ENCODE results near the gene ARHGAP24. TPM values are rescaled to one million over a fixed set of nuclear protein-coding genes. Genes with fewer than 3 reads are reported as not detected.
"Not testable (repeated sequence)": the region's sequence is repeated elsewhere in the genome, so short reads cannot be mapped to it uniquely, and the experiment has no call there.

Gene ARHGAP24
- total RNA-seq, 1 experiment from 2014 or later: 6.3 TPM

- DNase-seq (ENCODE audit: low spot score): no peak
Measured at GRCh38 chr4:85860066-85860740, 385.3 kb downstream of the ARHGAP24 start.

DNA sequence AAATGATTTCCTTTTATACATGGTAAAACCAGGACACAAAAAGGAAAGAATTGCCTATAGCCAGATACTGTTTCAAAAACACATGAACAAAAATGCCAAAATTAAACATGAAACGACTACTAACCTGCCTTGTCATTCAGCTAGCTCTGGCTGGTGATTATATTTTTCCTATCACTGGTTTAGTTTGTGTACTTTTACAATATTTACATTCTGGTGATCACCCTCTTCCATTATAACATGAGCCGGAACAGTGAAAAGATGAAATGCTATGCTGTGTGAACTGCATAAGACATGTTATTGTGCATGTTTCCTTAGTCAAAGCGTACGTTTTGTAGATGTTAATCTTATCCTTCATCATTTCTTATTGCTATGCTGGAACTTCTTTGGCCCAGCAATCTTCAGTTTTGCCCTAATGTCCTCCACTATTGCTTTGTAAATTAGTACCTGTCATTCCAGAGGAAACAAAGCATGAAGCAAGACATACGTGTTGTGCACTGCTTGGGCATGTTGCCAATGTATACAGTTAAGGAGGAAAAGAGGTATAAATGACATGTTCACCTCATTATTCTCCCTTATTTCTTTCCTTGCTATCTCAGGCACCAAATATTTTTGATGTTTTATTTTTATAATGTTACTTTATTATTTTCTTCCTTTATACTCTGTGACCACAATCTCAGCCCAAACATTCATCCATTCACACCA, 386.3 kb downstream of the ARHGAP24 start:
- no peak for DNase-seq (ENCODE audit: low spot score)

DNA sequence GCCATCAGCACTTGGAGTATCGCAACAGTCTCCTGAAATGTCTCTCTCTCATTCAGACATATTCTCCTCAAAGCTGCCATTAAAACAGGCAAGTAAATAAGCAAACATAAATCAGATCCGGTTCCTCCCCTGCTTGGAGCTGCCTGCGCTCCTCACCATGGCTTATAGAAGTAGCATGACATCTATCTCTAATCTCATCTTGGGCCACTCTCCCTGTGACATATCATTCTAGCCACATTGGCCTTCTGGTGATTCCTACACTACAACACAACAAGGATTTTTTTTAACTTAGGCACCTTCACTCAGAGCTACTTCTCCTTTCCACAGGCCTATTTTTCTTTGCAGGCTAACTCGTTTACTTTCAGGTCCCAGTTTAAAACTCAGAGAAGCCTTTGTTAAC, 387.9 kb downstream of the ARHGAP24 start:
- DNase-seq (ENCODE audit: low spot score): no peak

- DNase-seq (ENCODE audit: low spot score): no peak
Measured at GRCh38 chr4:85864259-85865205, 389.6 kb downstream of the ARHGAP24 start.

GRCh38 chr4:85865256-85865655, 390.3 kb downstream of the ARHGAP24 start:
- DNase-seq (ENCODE audit: low spot score): no peak

DNA sequence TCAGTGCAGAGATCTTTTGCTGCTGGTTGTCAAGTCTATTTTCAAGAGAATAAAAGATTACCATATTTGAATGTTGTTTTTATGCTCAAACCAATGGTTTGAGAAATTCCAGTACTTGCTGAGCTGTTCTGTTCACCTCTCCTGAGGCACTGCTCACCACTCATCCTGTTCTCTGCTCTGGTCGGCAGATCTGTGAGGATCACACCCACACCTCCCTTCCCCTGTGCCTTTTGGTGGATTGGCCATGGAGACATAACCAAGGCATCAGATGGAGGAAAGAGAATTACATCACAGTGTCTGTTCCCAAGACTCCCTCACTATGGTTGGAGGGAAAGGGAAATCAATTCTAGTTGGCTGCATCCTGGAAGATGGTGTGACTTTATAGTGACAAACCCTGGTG, 391.6 kb downstream of the ARHGAP24 start:
- DNase-seq (ENCODE audit: low spot score): no peak

DNA sequence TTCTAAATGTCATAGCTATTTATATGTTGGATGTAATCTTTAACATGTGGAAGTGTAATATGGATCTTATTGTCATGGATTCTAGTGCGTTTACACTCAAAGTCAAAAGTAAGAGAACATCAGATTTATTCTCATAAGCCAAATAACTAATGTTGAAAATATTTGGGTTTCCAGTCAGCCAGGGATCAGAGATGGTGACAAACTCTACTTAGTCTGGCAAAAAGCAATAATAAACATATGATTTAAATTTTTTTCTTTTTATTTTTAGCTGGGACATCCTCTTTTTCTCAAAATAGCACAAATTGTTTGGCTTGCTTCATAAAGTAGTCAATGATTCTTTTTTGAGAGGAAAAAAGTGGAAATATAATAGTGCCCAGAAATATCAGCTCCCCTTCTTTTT, 392.3 kb downstream of the ARHGAP24 start:
- DNase-seq (ENCODE audit: low spot score): no peak

GRCh38 chr4:85869181-85869580, 394.2 kb downstream of the ARHGAP24 start:
- DNase-seq (ENCODE audit: low spot score): no peak

- no peak for DNase-seq (ENCODE audit: low spot score)
Measured at GRCh38 chr4:85870298-85871083, 395.5 kb downstream of the ARHGAP24 start.

DNA sequence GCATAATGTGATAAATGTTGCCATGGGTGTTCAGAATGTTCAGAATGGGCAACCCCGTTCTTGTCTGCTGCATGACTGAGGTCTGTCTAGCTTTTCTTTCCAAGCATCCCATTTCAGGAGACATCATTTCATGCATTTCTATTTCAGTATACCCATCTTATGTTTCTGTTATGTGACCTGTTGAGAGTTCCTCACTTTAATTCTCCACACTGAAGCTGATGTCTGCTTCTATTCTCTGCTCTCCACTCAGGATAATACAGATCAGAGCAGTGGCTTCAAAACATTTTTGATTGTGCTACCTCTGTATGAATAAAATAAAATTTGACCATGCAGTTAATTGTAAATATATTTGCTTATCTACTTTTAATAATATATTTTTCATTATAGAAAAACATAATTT, 398.6 kb downstream of the ARHGAP24 start:
- no peak for DNase-seq (ENCODE audit: low spot score)

DNA sequence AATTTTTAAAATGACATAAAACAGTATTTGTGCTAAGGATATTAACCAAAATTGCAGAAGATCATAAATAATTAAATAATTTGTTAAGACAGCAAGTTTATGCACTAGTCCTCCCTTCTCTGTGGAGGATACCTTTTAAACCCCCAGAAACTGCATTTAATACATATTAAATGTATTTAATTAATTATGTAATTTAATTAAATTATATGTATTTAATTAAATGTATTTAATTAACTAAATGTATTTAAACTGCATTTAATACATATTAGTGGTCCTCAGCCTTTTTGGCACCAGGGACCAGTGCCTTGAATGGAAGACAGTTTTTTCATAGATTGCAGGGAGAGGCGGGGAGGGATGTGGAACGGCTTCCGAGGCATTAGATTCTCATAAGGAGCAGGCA, 404.6 kb downstream of the ARHGAP24 start:
- no peak for DNase-seq (ENCODE audit: low spot score)

GRCh38 chr4:85883180-85883579, 408.2 kb downstream of the ARHGAP24 start:
- no peak for DNase-seq (ENCODE audit: low spot score)

DNA sequence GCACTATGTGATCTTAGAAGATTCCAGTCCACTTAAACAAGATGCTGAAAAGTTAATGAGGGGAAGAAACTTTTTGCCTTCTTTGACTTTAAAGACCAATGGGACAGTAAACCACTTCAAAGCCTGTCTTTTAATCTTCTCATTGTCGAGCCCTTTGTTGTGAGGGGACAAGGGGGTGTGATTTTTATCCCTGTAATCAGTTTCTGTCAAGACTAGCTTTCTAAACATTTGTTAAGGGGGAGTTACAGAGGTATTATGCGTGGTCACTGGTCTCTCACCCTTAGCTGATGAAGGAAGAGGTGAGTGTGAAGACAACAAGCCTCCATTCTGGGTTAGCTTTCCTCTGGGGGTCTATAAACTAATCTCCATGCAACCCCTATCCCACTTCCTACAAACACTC, 409.3 kb downstream of the ARHGAP24 start:
- no peak for DNase-seq (ENCODE audit: low spot score)

GRCh38 chr4:85886665-85887064, 411.7 kb downstream of the ARHGAP24 start:
- DNase-seq (ENCODE audit: low spot score): no peak

DNA sequence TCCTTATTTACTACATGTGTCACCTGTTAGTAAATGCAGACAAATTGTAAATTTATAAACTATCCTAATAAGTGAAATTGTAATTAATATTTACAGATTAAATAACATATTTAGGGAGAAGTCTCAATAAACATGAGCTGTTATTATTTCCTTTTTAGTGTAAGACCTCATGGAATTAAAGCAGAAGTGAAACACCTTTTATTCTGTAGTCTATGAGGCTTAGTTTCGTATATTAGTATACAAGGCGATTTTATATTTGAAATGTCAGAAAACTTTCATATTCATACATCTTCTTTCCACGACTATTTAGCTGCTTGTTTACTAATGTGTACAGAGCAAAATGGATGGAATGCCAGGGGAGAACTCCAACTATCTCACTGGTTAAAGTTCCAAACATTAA, 414.4 kb downstream of the ARHGAP24 start:
- no peak for DNase-seq (ENCODE audit: low spot score)

DNA sequence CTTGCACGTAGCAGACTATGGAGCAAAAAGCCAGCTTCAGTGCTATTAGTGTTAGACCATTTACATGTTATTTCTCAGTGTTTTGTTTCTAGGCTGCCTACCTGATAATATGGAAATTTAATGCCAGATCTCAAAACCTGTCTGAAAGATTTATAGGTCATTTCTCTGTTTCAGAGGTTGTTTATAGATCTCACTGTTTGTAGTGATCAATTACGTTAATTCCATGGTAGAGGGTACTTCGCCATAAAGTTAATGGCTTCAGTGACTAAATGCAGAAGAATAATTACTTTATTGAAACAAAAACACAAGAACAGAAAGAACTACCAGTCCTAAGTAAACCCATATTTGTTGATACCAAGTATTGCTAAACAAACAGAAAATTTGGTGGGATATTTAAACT, 420.8 kb downstream of the ARHGAP24 start:
- DNase-seq (ENCODE audit: low spot score): no peak

DNA sequence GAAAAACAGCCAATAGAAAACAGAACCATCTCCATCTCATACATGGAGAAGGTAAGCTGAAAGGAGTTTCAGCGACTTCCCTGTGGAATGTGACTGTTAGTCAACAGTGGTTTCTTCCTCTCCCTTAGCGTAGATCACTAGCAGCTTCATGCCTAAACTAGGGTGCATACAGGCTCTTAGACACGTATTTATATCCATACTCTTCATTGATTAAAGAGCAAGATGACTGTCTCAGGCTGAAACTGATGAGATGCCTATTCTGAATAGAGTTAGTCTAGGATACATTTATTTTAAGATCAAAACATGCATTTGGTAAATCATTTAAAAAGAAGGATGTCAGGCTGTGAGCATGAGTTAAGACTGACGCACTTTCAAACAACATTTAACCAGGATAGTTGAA, 423.3 kb downstream of the ARHGAP24 start:
- DNase-seq (ENCODE audit: low spot score): no peak

DNA sequence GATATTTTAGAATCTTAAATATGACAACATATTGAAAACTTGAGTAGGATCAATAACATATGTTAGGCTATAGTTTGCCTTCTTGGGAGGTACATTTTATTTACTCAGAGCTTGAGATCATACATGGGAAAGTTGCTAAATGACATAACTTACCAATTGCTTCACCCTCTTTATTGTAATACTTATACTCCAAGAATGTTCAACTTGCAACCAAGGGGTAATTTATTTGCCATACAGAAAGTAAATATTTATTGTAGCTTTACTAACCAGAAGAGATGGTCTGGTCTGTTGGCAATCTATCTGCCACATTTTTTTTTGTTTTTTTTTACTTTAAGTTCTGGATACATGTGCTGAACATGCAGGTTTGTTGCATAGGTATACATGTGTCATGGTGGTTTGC, 426.6 kb downstream of the ARHGAP24 start:
- peak; percentile 5 for DNase-seq (ENCODE audit: low spot score)

DNA sequence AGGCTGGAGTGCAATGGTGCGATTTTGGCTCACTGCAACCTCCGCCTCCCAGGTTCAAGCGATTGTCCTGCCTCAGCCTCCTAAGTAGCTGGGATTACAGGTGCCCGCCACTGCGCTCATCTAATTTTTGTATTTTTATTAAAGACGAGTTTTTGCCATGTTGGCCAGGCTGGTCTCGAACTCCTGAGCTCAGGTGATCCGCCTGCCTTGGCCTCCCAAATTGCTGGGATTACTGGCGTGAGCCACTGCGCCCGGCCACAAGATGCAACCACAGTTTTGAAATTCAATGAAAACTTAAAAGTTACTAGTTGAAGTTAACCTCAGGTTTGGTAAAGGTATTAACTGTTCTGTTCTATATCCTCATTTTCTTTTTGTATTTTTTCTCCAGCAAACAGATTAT, 427.7 kb downstream of the ARHGAP24 start:
- DNase-seq (ENCODE audit: low spot score): not testable (repeated sequence)

- DNase-seq (ENCODE audit: low spot score): no peak
Measured at GRCh38 chr4:85905761-85906160, 430.8 kb downstream of the ARHGAP24 start.

DNA sequence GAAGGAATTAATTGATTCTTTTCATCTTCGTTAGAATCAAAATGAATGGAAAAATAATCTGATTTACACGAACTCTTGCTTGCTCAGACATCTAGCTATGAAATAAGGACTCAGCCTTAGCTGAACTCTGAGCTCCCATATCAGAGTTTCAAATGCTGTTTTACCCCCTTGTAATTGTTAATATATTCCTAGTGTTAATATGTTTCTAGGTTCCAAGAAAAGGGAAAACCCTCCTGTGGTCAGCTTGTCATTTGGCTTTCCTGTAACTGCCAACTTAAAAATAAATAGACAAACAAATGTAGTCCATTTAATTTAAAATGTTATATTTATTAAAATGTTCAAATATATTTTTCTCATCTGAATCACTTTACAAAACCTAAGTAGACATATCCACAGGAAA, 432.1 kb downstream of the ARHGAP24 start:
- no peak for DNase-seq (ENCODE audit: low spot score)

DNA sequence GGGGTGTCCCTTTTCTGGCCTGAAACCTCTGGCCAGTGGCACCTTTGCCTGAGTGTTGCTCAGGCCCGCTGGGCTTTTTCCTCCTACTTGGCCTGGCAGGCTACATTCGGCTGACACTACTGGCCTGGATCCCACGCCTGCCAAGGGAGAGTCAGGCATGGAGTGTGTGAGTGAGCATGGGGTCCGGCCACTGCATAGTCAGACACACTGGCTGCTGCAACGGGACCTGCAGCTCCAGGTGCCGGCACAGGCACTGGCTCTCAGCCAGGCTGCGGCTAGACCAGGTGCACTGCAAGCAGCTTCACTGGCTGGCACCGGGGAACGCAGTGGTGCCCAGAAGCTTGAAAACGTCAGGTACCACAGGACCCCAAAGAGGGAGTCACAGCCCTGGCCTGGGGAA, 434.9 kb downstream of the ARHGAP24 start:
- DNase-seq (ENCODE audit: low spot score): no peak
